Activated naive CD8-positive, alpha-beta T cell treated with anti-CD3 and anti-CD28 coated beads, Interleukin-2, amount 50 U/mL, for 24 hours (primary cell): ENCODE data around the gene LARGE1.
"Not testable (repeated sequence)": the region's sequence is repeated elsewhere in the genome, so short reads cannot be mapped to it uniquely, and the experiment has no call there.

Experiments used
- ATAC-seq: fragments of 150-1000 bp; cut with Tn5 transposase; one replicate; pipeline ENCODE4 v1.10.0; 2021
- DNase-seq: peaks from one replicate; pipeline ENCODE4 v3.0.0; 2021
- H3K27ac Mint-ChIP-seq: one replicate; pipeline ENCODE4 v1.8.0; 2021; ENCODE audit warnings: mild to moderate bottlenecking, mixed read lengths
- H3K27me3 Mint-ChIP-seq: one replicate; pipeline ENCODE4 v1.8.0; 2021; ENCODE audit warnings: mixed read lengths
- H3K36me3 Mint-ChIP-seq: one replicate; pipeline ENCODE4 v1.8.0; 2021; ENCODE audit warnings: low read depth, mixed read lengths
- H3K4me1 Mint-ChIP-seq: one replicate; pipeline ENCODE4 v1.8.0; 2021; ENCODE audit warnings: mixed read lengths
- H3K4me3 Mint-ChIP-seq: one replicate; pipeline ENCODE4 v1.8.0; 2021; ENCODE audit warnings: mild to moderate bottlenecking, moderate library complexity, mixed read lengths
- H3K9me3 Mint-ChIP-seq: one replicate; pipeline ENCODE4 v1.8.0; 2021; ENCODE audit warnings: mixed read lengths

LARGE1 gene

GRCh38 chr22:33865996-33866395 lies 54.3 kb downstream of the LARGE1 start:
- Mint-ChIP-seq H3K27ac (no peak overlapping the region), H3K27me3 (no peaks in the 10 kb centered on the region), H3K4me1 (peaks cover 1% of the 10 kb centered on the region)

GRCh38 chr22:33865248-33865647 lies 55.0 kb downstream of the LARGE1 start:
- ATAC-seq (no peak), DNase-seq (no peak)
- Mint-ChIP-seq H3K9me3 (no peaks in the 10 kb centered on the region), H3K27me3 (no peaks in the 10 kb centered on the region), H3K4me3 (no peak overlapping the region), H3K4me1 (peaks cover 1% of the 10 kb centered on the region), H3K36me3 (no peaks in the 10 kb centered on the region), H3K27ac (no peak overlapping the region)

More at GRCh38 chr22:33865996-33866395, 54.3 kb downstream of the LARGE1 start:
- H3K36me3 Mint-ChIP-seq, result no peaks in the 10 kb centered on the region
- no peak overlapping the region for H3K4me3 Mint-ChIP-seq
- ATAC-seq, result no peak
- H3K9me3 Mint-ChIP-seq, result no peaks in the 10 kb centered on the region
- no peak for DNase-seq

- Mint-ChIP-seq H3K27ac (no peak overlapping the region), H3K4me3 (no peak overlapping the region), H3K4me1 (peaks cover 1% of the 10 kb centered on the region), H3K9me3 (no peaks in the 10 kb centered on the region), H3K36me3 (no peaks in the 10 kb centered on the region), H3K27me3 (no peaks in the 10 kb centered on the region)
- DNase-seq, result no peak
- no peak for ATAC-seq
Observed at GRCh38 chr22:33864723-33865130, 55.5 kb downstream of the LARGE1 start.

- ATAC-seq, result no peak
- Mint-ChIP-seq H3K4me1 (peaks cover 1% of the 10 kb centered on the region), H3K27me3 (no peaks in the 10 kb centered on the region), H3K27ac (no peak overlapping the region), H3K4me3 (no peak overlapping the region), H3K36me3 (no peaks in the 10 kb centered on the region), H3K9me3 (no peaks in the 10 kb centered on the region)
- no peak for DNase-seq
Observed at GRCh38 chr22:33861216-33861875, 58.9 kb downstream of the LARGE1 start.

- no peaks in the 10 kb centered on the region for H3K36me3 Mint-ChIP-seq
- H3K27ac Mint-ChIP-seq, result no peak overlapping the region
- H3K9me3 Mint-ChIP-seq, result no peaks in the 10 kb centered on the region
- H3K27me3 Mint-ChIP-seq, result no peaks in the 10 kb centered on the region
- ATAC-seq (no peak), DNase-seq (no peak)
- H3K4me1 Mint-ChIP-seq, result peaks cover 1% of the 10 kb centered on the region
- H3K4me3 Mint-ChIP-seq, result no peak overlapping the region
Observed at GRCh38 chr22:33860386-33860785, 59.9 kb downstream of the LARGE1 start.

- Mint-ChIP-seq H3K36me3 (no peaks in the 10 kb centered on the region), H3K27me3 (no peaks in the 10 kb centered on the region), H3K4me1 (peaks cover 1% of the 10 kb centered on the region), H3K27ac (no peak overlapping the region), H3K9me3 (no peaks in the 10 kb centered on the region), H3K4me3 (no peak overlapping the region)
- no peak for DNase-seq
- ATAC-seq, result no peak
Observed at GRCh38 chr22:33859311-33859710, 61.0 kb downstream of the LARGE1 start.

- ATAC-seq, H3K4me3 Mint-ChIP-seq, H3K4me1 Mint-ChIP-seq, H3K27ac Mint-ChIP-seq, DNase-seq, H3K36me3 Mint-ChIP-seq, H3K9me3 Mint-ChIP-seq, H3K27me3 Mint-ChIP-seq: not testable (repeated sequence)
Observed at GRCh38 chr22:33858653-33859052, 61.6 kb downstream of the LARGE1 start.

- H3K36me3 Mint-ChIP-seq, H3K27me3 Mint-ChIP-seq, ATAC-seq, H3K27ac Mint-ChIP-seq, H3K9me3 Mint-ChIP-seq, DNase-seq, H3K4me3 Mint-ChIP-seq: not testable (repeated sequence)
- peaks cover 15% of the 10 kb centered on the region for H3K4me1 Mint-ChIP-seq
Observed at GRCh38 chr22:33857767-33858166, 62.5 kb downstream of the LARGE1 start.

- Mint-ChIP-seq H3K9me3 (no peaks in the 10 kb centered on the region), H3K27me3 (no peaks in the 10 kb centered on the region), H3K4me3 (no peak overlapping the region), H3K27ac (no peak overlapping the region), H3K4me1 (peaks cover 15% of the 10 kb centered on the region), H3K36me3 (no peaks in the 10 kb centered on the region)
- DNase-seq, result no peak
- no peak for ATAC-seq
Observed at GRCh38 chr22:33854724-33855123, 65.6 kb downstream of the LARGE1 start.

- H3K27ac Mint-ChIP-seq, result no peak overlapping the region
- no peaks in the 10 kb centered on the region for H3K27me3 Mint-ChIP-seq
- H3K36me3 Mint-ChIP-seq, result no peaks in the 10 kb centered on the region
- ATAC-seq, result peak; percentile 40
- peaks cover 15% of the 10 kb centered on the region for H3K4me1 Mint-ChIP-seq
- peak overlapping the region; percentile 61 for H3K4me3 Mint-ChIP-seq
- peak; percentile 7 for DNase-seq
- H3K9me3 Mint-ChIP-seq, result peaks cover 6% of the 10 kb centered on the region
Observed at GRCh38 chr22:33853200-33854097, 66.8 kb downstream of the LARGE1 start.

- ATAC-seq, result no peak
- Mint-ChIP-seq H3K4me3 (no peak overlapping the region), H3K9me3 (peaks cover 14% of the 10 kb centered on the region), H3K4me1 (peaks cover 15% of the 10 kb centered on the region), H3K27ac (no peak overlapping the region), H3K27me3 (no peaks in the 10 kb centered on the region), H3K36me3 (no peaks in the 10 kb centered on the region)
- no peak for DNase-seq
Observed at GRCh38 chr22:33851821-33852384, 68.4 kb downstream of the LARGE1 start.

GRCh38 chr22:33851240-33851639 lies 69.0 kb downstream of the LARGE1 start:
- Mint-ChIP-seq H3K9me3 (peaks cover 16% of the 10 kb centered on the region), H3K27me3 (no peaks in the 10 kb centered on the region), H3K27ac (no peak overlapping the region), H3K36me3 (no peaks in the 10 kb centered on the region), H3K4me3 (no peak overlapping the region), H3K4me1 (peaks cover 15% of the 10 kb centered on the region)
- ATAC-seq (no peak), DNase-seq (no peak)

- H3K4me3 Mint-ChIP-seq, result no peak overlapping the region
- ATAC-seq (no peak), DNase-seq (no peak)
- H3K27ac Mint-ChIP-seq, result no peak overlapping the region
- H3K4me1 Mint-ChIP-seq, result peaks cover 15% of the 10 kb centered on the region
- no peaks in the 10 kb centered on the region for H3K27me3 Mint-ChIP-seq
- H3K9me3 Mint-ChIP-seq, result peaks cover 19% of the 10 kb centered on the region
- no peaks in the 10 kb centered on the region for H3K36me3 Mint-ChIP-seq
Observed at GRCh38 chr22:33850724-33851123, 69.6 kb downstream of the LARGE1 start.

- Mint-ChIP-seq H3K9me3 (peaks cover 21% of the 10 kb centered on the region), H3K27ac (no peak overlapping the region), H3K27me3 (no peaks in the 10 kb centered on the region), H3K4me1 (peaks cover 15% of the 10 kb centered on the region), H3K36me3 (no peaks in the 10 kb centered on the region), H3K4me3 (no peak overlapping the region)
- no peak for DNase-seq
- no peak for ATAC-seq
Observed at GRCh38 chr22:33850193-33850592, 70.1 kb downstream of the LARGE1 start.

- Mint-ChIP-seq H3K27ac (no peak overlapping the region), H3K4me3 (no peak overlapping the region), H3K4me1 (peaks cover 5% of the 10 kb centered on the region), H3K9me3 (peaks cover 24% of the 10 kb centered on the region), H3K36me3 (no peaks in the 10 kb centered on the region), H3K27me3 (no peaks in the 10 kb centered on the region)
- ATAC-seq (no peak), DNase-seq (no peak)
Observed at GRCh38 chr22:33848251-33848650, 72.0 kb downstream of the LARGE1 start.
